AG09309 (cell line): ENCODE data around the gene BTBD7.

Source experiments
- DNase-seq: peaks from one replicate; pipeline ENCODE4 v3.0.0-alpha.2; 2010; ENCODE audit warnings: low read depth
- H3K4me3 ChIP-seq: 2 replicates; pipeline ENCODE4 v1.5.1; 2011; ENCODE audit warnings: mild to moderate bottlenecking, low read depth, low read length, moderate library complexity; ENCODE audit not compliant: control insufficient read depth
- TF ChIP-seq, protein P1 (sequence below): IDR thresholded peaks from 2 replicates; pipeline ENCODE4 v1.5.1; 2011; ENCODE audit warnings: mild to moderate bottlenecking, low read depth, low read length, inconsistent platforms; ENCODE audit not compliant: insufficient read depth, control insufficient read depth; ENCODE audit errors: missing control alignments

BTBD7 gene

GRCh38 chr14:93331002-93331727 is 1.7 kb downstream of the BTBD7 start:
- DNase-seq: no peak
- TF ChIP-seq, protein P1, sequence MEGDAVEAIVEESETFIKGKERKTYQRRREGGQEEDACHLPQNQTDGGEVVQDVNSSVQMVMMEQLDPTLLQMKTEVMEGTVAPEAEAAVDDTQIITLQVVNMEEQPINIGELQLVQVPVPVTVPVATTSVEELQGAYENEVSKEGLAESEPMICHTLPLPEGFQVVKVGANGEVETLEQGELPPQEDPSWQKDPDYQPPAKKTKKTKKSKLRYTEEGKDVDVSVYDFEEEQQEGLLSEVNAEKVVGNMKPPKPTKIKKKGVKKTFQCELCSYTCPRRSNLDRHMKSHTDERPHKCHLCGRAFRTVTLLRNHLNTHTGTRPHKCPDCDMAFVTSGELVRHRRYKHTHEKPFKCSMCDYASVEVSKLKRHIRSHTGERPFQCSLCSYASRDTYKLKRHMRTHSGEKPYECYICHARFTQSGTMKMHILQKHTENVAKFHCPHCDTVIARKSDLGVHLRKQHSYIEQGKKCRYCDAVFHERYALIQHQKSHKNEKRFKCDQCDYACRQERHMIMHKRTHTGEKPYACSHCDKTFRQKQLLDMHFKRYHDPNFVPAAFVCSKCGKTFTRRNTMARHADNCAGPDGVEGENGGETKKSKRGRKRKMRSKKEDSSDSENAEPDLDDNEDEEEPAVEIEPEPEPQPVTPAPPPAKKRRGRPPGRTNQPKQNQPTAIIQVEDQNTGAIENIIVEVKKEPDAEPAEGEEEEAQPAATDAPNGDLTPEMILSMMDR: no peak
- H3K4me3 ChIP-seq: peak overlapping the region; percentile 81

- DNase-seq: no peak
- TF ChIP-seq, protein P1: no peak
- no peak overlapping the region for H3K4me3 ChIP-seq
Observed at GRCh38 chr14:93330609-93331000, 2.2 kb downstream of the BTBD7 start.

GRCh38 chr14:93329965-93330608 is 2.7 kb downstream of the BTBD7 start:
- H3K4me3 ChIP-seq: no peak overlapping the region
- TF ChIP-seq, protein P1: no peak
- no peak for DNase-seq

GRCh38 chr14:93328546-93328945 is 4.3 kb downstream of the BTBD7 start:
- TF ChIP-seq, protein P1: no peak
- H3K4me3 ChIP-seq: no peak overlapping the region
- no peak for DNase-seq

- TF ChIP-seq, protein P1: no peak
- no peak for DNase-seq
- H3K4me3 ChIP-seq: no peak overlapping the region
Observed at GRCh38 chr14:93326196-93326595, 6.6 kb downstream of the BTBD7 start.

DNA sequence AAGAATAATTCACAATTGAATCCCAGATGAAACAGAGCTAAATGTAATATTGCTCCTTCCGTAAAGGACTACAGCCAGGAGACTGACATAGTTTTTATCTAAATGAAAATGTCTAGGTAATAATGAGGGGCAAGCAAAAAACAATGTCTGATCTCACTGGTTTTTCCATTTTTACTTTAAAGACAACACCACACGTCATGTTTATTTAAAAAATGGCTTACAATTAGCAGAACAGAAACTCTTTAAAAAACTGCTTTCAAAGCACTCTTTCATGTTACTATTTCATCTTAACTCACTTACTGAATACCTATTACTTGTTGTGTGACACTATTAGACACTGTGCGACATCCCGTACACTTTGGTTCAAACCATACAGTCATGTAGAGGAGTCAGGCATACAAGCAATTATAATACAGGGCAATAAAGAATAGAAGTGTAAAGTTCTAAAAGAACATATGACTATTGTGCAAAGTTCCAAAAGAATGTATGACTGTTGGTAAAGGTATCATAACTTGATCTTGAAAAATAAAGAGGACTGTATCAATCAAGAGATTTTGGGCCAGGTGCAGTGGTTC is 9.1 kb downstream of the BTBD7 start:
- no peak overlapping the region for H3K4me3 ChIP-seq
- DNase-seq: no peak
- TF ChIP-seq, protein P1: no peak
